K562 (cell line): ENCODE data around the gene INHA. TPM values are rescaled to one million over a fixed set of nuclear protein-coding genes. Genes with fewer than 3 reads are reported as not detected.

Experiments
- ATAC-seq: fragments of 200-7000 bp; cut with Tn5 transposase; 3 replicates; pipeline ENCODE4 v1.9.1; 2020; ENCODE audit warnings: moderate library complexity
- BruUV-seq: library from RNA; stranded (reverse); fragments of 400-500 nt; replicated peaks from 2 replicates; lab custom pipeline; 2021; lab: Mats Ljungman, UMichigan
- CTCF ChIA-PET: fragments of 300-600 bp; formaldehyde crosslinking; extraction: SDS; loops from one replicate; lab custom pipeline; 2021; ENCODE audit warnings: low intra/inter-chr PET ratio; lab: Yijun Ruan, JAX
- POLR2A ChIA-PET: fragments of 300-600, 350-650 bp; sonication (Branson Sonifier 250); formaldehyde crosslinking; extraction: SDS; loops from one replicate; lab custom pipeline; 2021; ENCODE audit warnings: antibody characterized with exemption, inconsistent platforms; lab: Yijun Ruan, JAX
- DNase-seq, 4 experiments: peaks; one replicate each; pipeline versions ENCODE4 v3.0.0 to v3.0.0-alpha.2; 2011 to 2018; ENCODE audit warnings: low spot score in 3 of 4, mixed read lengths in 3 of 4; ENCODE audit errors: extremely low read depth in 1 of 4
- FAIRE-seq: peaks from 2 replicates; lab custom pipeline; 2011; peaks lifted over from hg19 to GRCh38; lab: Jason Lieb, UNC
- H2AFZ ChIP-seq: 2 replicates; pipeline ENCODE4 v1.6.0; 2011; ENCODE audit warnings: low read depth, low read length, control low read depth, inconsistent platforms
- H3K27ac ChIP-seq: fragments of 200-600 bp; 3 replicates; pipeline ENCODE4 v1.8.0; 2011; ENCODE audit warnings: low read depth, mild to moderate bottlenecking, control low read depth, inconsistent platforms, low read length, moderate library complexity, mixed read lengths; ENCODE audit errors: extremely low read depth
- H3K27me3 ChIP-seq, 2 experiments: fragments of 300-600 bp in 1 of 2; 2 replicates in 1 of 2; 3 replicates in 1 of 2; pipeline versions ENCODE4 v1.6.0 to v1.8.0; 2011; ENCODE audit warnings: inconsistent platforms in 2 of 2, low read length in 2 of 2, mild to moderate bottlenecking in 1 of 2, mixed read lengths in 1 of 2, moderate library complexity in 1 of 2; ENCODE audit not compliant: control insufficient read depth in 2 of 2, insufficient read depth in 2 of 2
- H3K36me3 ChIP-seq: fragments of 300-600 bp; 3 replicates; pipeline ENCODE4 v1.8.0; 2011; ENCODE audit warnings: mild to moderate bottlenecking, low read length, inconsistent platforms; ENCODE audit not compliant: control insufficient read depth, insufficient read depth
- H3K4me1 ChIP-seq, 2 experiments: fragments of 200-600 bp in 1 of 2; replicated peaks in 1 of 2; 2 replicates in 1 of 2; 3 replicates in 1 of 2; pipeline versions ENCODE4 v1.5.1 to v1.8.0; 2011; ENCODE audit warnings: inconsistent platforms in 2 of 2, low read length in 2 of 2, mild to moderate bottlenecking in 1 of 2, mixed read lengths in 1 of 2, moderate library complexity in 1 of 2; ENCODE audit not compliant: control insufficient read depth in 2 of 2, insufficient read depth in 2 of 2
- H3K4me2 ChIP-seq: 2 replicates; pipeline ENCODE4 v1.6.1; 2011; ENCODE audit warnings: low read length, control low read depth, inconsistent platforms, mixed read lengths; ENCODE audit not compliant: insufficient read depth
- H3K4me3 ChIP-seq: fragments of 200-600 bp; sonication (generic), shearing (Covaris generic); 2 replicates; pipeline ENCODE4 v1.5.1; 2016; ENCODE audit warnings: control low read depth, inconsistent platforms
- H3K79me2 ChIP-seq: fragments of 200-600 bp; 3 replicates; pipeline ENCODE4 v1.8.0; 2011; ENCODE audit warnings: low read length, inconsistent platforms; ENCODE audit not compliant: control insufficient read depth, insufficient read depth
- H3K9ac ChIP-seq, 2 experiments: 2 replicates each; pipeline versions ENCODE4 v1.6.0 to v1.6.1; 2011; ENCODE audit warnings: low read depth in 2 of 2, low read length in 2 of 2, control low read depth in 1 of 2, inconsistent platforms in 1 of 2, mild to moderate bottlenecking in 1 of 2, mixed read lengths in 1 of 2; ENCODE audit not compliant: insufficient read depth in 1 of 2
- H3K9me1 ChIP-seq: one replicate; pipeline ENCODE4 v1.6.0; 2011; ENCODE audit warnings: inconsistent platforms, mild to moderate bottlenecking, low read length, moderate library complexity; ENCODE audit not compliant: control insufficient read depth, insufficient read depth
- H3K9me3 ChIP-seq: replicated peaks from 2 replicates; pipeline ENCODE4 v1.5.1; 2011; ENCODE audit warnings: low read depth, low read length, inconsistent platforms; ENCODE audit not compliant: control insufficient read depth, insufficient read depth
- H4K20me1 ChIP-seq: replicated peaks from 2 replicates; pipeline ENCODE4 v1.6.1; 2011; ENCODE audit warnings: low read length, inconsistent platforms, mixed read lengths; ENCODE audit not compliant: control insufficient read depth, insufficient read depth
- CHCHD3 ChIP-seq: fragments of 250-450 bp; sonication (Bioruptor Pico); IDR thresholded peaks from 2 replicates; pipeline ENCODE4 v2.1.2; 2022; ENCODE audit warnings: mild to moderate bottlenecking
- DDX20 ChIP-seq: fragments of 450-650 bp; IDR thresholded peaks from 2 replicates; pipeline ENCODE4 v1.6.1; 2016; ENCODE audit warnings: missing genetic modification characterization, low read depth, mild to moderate bottlenecking, missing compliant biosample characterization, moderate library complexity
- JUND ChIP-seq, 2 experiments: IDR thresholded peaks; 2 replicates in 1 of 2; 3 replicates in 1 of 2; pipeline ENCODE4 v1.6.1; 2011; ENCODE audit warnings: borderline replicate concordance in 2 of 2, low read depth in 2 of 2, low read length in 2 of 2, improper control_type of control experiment in 1 of 2, missing biosample characterization in 1 of 2, missing genetic modification characterization in 1 of 2, missing genetic modification reagents in 1 of 2
- KAT2B ChIP-seq: IDR thresholded peaks from one replicate; pipeline ENCODE4 v1.6.1; 2012; ENCODE audit warnings: low read depth, mild to moderate bottlenecking, control low read depth, inconsistent platforms, low read length, moderate library complexity
- MCM5 ChIP-seq: fragments of 450-650 bp; IDR thresholded peaks from 2 replicates; pipeline ENCODE4 v1.6.1; 2016; ENCODE audit warnings: low read depth
- MEF2D ChIP-seq: conservative IDR thresholded peaks from 2 replicates; pipeline ENCODE4 v1.6.1; 2016; ENCODE audit warnings: low read depth, missing genetic modification characterization, missing compliant biosample characterization
- MTA1 ChIP-seq: fragments of 450-650 bp; IDR thresholded peaks from 2 replicates; pipeline ENCODE4 v1.6.1; 2017; ENCODE audit warnings: borderline replicate concordance
- RBM34 ChIP-seq: fragments of 200-400 bp; formaldehyde crosslinking; IDR thresholded peaks from 2 replicates; pipeline ENCODE4 v1.6.1; 2018; ENCODE audit warnings: low read length, borderline replicate concordance; ENCODE audit not compliant: insufficient read depth
- SIN3B ChIP-seq: fragments of 450-650 bp; IDR thresholded peaks from 2 replicates; pipeline ENCODE4 v1.6.1; 2017; ENCODE audit warnings: low read depth, mild to moderate bottlenecking, moderate library complexity
- ZNF696 ChIP-seq: fragments of 250-450 bp; sonication (Bioruptor Pico); conservative IDR thresholded peaks from 2 replicates; pipeline ENCODE4 v1.4.0; 2020; ENCODE audit warnings: mild to moderate bottlenecking, moderate library complexity
- WGBS: fragments of 100-300 bp; shearing (Covaris generic); methylation state at CpG from one replicate; pipeline ENCODE4 v1.1.6; 2016; ENCODE audit warnings: low coverage, mixed read lengths; ENCODE audit not compliant: insufficient coverage; ENCODE audit errors: missing lambda C conversion rate; 5-methylcytosine and 5-hydroxymethylcytosine counted together
- in situ Hi-C: fragments of 300-500 bp; cut with MboI; formaldehyde crosslinking; loops from 4 replicates; pipeline ENCODE4 v1.15.0; 2018; ENCODE audit warnings: inconsistent platforms, mixed read lengths
- intact Hi-C: fragments of 100-400 bp; cut with micrococcal nuclease; formaldehyde crosslinking; loops from 2 replicates; pipeline ENCODE4 v1.14.2; 2022
- polyA plus RNA-seq, 8 experiments: library from polyadenylated mRNA; depleted of rRNA in 4 of 8; stranded (reverse) in 5 of 8; unstranded in 3 of 8; fragments of >200 nt; fragmentation: Nextera tagmentation in 2 of 8; fragmentation: Illumina TruSeq in 1 of 8; extraction: Ambion mirVana in 2 of 8; extraction: Trizol in 1 of 8; gene quantifications; 2 replicates each; pipeline versions ENCODE4 v1.2.1 to v1.2.3, GENCODE V29; 2011 to 2014; ENCODE audit warnings: inconsistent platforms in 1 of 8, missing spikeins in 1 of 8
- total RNA-seq, 7 experiments: library from RNA; depleted of rRNA in 6 of 7; stranded (reverse); fragments of >200 nt in 6 of 7; fragmentation: Illumina TruSeq in 2 of 7; extraction: Trizol in 2 of 7; gene quantifications; 2 replicates each; pipeline versions ENCODE4 v1.2.1 to v1.2.3, GENCODE V29; 2011 to 2021; ENCODE audit warnings: low replicate concordance in 1 of 7
- TF ChIP-seq, protein P1 (sequence below): fragments of 450-650 bp; IDR thresholded peaks from 2 replicates; pipeline ENCODE4 v1.6.1; 2018; ENCODE audit not compliant: partially characterized antibody

The INHA gene
- total and polyA plus RNA-seq, 9 of the 15 experiments (the other 6 are each of a cell fraction or from before 2014, with no cell fraction given) = 0.07 to 1.9 (median 0.40) TPM

GRCh38 chr2:219614076-219614860 lies 42.2 kb downstream of the INHA start:
- peaks cover 0 to 11% of the 10 kb centered on the region in 2 experiments; a peak in 2 of 5 replicates for H3K4me1 ChIP-seq
- WGBS = 75% methylated on average over 5 of the region's 11 CpGs
- FAIRE-seq = no peak
- no peaks in the 10 kb centered on the region for H3K9me3 ChIP-seq
- H3K27me3 ChIP-seq = no peaks in the 10 kb centered on the region
- DNase-seq = no peak
- no peaks in the 10 kb centered on the region for H3K36me3 ChIP-seq
- ChIA-PET CTCF (no interaction called here), POLR2A (no interaction called here)
- TF ChIP-seq MTA1 (no peak), JUND (IDR thresholded peaks at IDR 0.05; ENCODE audit: borderline replicate concordance, low read depth, low read length) (no peak), JUND (tag; IDR thresholded peaks at IDR 0.05; ENCODE audit: borderline replicate concordance, low read depth, low read length) (no peak), DDX20 (tag) (no peak), CHCHD3 (CRISPR knock-in tag) (no peak), KAT2B (no peak), MEF2D (no peak), SIN3B (no peak), RBM34 (no peak), MCM5 (no peak), ZNF696 (CRISPR knock-in tag) (no peak)
- TF ChIP-seq, protein P1, sequence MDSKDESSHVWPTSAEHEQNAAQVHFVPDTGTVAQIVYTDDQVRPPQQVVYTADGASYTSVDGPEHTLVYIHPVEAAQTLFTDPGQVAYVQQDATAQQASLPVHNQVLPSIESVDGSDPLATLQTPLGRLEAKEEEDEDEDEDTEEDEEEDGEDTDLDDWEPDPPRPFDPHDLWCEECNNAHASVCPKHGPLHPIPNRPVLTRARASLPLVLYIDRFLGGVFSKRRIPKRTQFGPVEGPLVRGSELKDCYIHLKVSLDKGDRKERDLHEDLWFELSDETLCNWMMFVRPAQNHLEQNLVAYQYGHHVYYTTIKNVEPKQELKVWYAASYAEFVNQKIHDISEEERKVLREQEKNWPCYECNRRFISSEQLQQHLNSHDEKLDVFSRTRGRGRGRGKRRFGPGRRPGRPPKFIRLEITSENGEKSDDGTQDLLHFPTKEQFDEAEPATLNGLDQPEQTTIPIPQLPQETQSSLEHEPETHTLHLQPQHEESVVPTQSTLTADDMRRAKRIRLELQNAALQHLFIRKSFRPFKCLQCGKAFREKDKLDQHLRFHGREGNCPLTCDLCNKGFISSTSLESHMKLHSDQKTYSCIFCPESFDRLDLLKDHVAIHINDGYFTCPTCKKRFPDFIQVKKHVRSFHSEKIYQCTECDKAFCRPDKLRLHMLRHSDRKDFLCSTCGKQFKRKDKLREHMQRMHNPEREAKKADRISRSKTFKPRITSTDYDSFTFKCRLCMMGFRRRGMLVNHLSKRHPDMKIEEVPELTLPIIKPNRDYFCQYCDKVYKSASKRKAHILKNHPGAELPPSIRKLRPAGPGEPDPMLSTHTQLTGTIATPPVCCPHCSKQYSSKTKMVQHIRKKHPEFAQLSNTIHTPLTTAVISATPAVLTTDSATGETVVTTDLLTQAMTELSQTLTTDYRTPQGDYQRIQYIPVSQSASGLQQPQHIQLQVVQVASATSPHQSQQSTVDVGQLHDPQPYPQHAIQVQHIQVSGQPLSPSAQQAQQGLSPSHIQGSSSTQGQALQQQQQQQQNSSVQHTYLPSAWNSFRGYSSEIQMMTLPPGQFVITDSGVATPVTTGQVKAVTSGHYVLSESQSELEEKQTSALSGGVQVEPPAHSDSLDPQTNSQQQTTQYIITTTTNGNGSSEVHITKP = no peak
- H3K27ac ChIP-seq = no peak overlapping the region
- no peaks in the 10 kb centered on the region for H3K79me2 ChIP-seq
- no peak overlapping the region for H3K4me2 ChIP-seq
- no peak overlapping the region for H2AFZ ChIP-seq
- no peaks in the 10 kb centered on the region for H3K9me1 ChIP-seq
- H3K9ac ChIP-seq = no peak overlapping the region
- H4K20me1 ChIP-seq = no peaks in the 10 kb centered on the region; the same call in 1 of the 2 replicates
- intact Hi-C loops (no loop called here), in situ Hi-C loops (no loop called here)
- ATAC-seq = no peak
- no TSS peak for BruUV-seq
- H3K4me3 ChIP-seq = no peak overlapping the region
